ENCODE results near the gene MRPL10.

MRPL10 gene

GRCh38 chr17:47812146-47812920, 19.0 kb downstream of the MRPL10 start:
- no peak for DNase-seq

- DNase-seq = no peak
Measured at GRCh38 chr17:47811709-47812108, 19.6 kb downstream of the MRPL10 start.

GRCh38 chr17:47810901-47811635, 20.3 kb downstream of the MRPL10 start:
- DNase-seq = no peak

GRCh38 chr17:47810200-47810821, 21.0 kb downstream of the MRPL10 start:
- no peak for DNase-seq

- no peak for DNase-seq
Measured at GRCh38 chr17:47808830-47809480, 22.4 kb downstream of the MRPL10 start.

GRCh38 chr17:47808036-47808829, 23.1 kb downstream of the MRPL10 start:
- no peak for DNase-seq

GRCh38 chr17:47807421-47807820, 23.9 kb downstream of the MRPL10 start:
- DNase-seq = no peak

GRCh38 chr17:47806913-47807255, 24.5 kb downstream of the MRPL10 start:
- DNase-seq = no peak

GRCh38 chr17:47806026-47806912, 25.1 kb downstream of the MRPL10 start:
- DNase-seq = no peak

GRCh38 chr17:47804461-47804860, 26.9 kb downstream of the MRPL10 start:
- DNase-seq = no peak

- DNase-seq = no peak
Measured at GRCh38 chr17:47803751-47804150, 27.6 kb downstream of the MRPL10 start.

- DNase-seq = no peak
Measured at GRCh38 chr17:47803201-47803600, 28.1 kb downstream of the MRPL10 start.

- DNase-seq = peak; percentile 64
Measured at GRCh38 chr17:47802341-47803022, 28.9 kb downstream of the MRPL10 start.

GRCh38 chr17:47801906-47802305, 29.4 kb downstream of the MRPL10 start:
- no peak for DNase-seq

GRCh38 chr17:47801176-47801765, 30.1 kb downstream of the MRPL10 start:
- DNase-seq = no peak

GRCh38 chr17:47800686-47801085, 30.7 kb downstream of the MRPL10 start:
- no peak for DNase-seq

- no peak for DNase-seq
Measured at GRCh38 chr17:47797797-47798196, 33.5 kb downstream of the MRPL10 start.

GRCh38 chr17:47792979-47793378, 38.4 kb downstream of the MRPL10 start:
- DNase-seq = no peak

GRCh38 chr17:47792457-47792856, 38.9 kb downstream of the MRPL10 start:
- no peak for DNase-seq

- DNase-seq = no peak
Measured at GRCh38 chr17:47791025-47791424, 40.3 kb downstream of the MRPL10 start.

Data from NCI-H1694 treated with DMSO at 0.1 percent for 48 hours (cell line).